Naive B cell (primary cell): ENCODE results near the gene GRM4. TPM values are rescaled to one million over a fixed set of nuclear protein-coding genes. Genes with fewer than 3 reads are reported as not detected.

Experiments
- ATAC-seq, 2 donors: fragments of 150-1000 bp; cut with Tn5 transposase; 2 replicates each; pipeline ENCODE4 v1.10.0; 2021; ENCODE audit warnings: low read depth in 2 of 2, mild to moderate bottlenecking in 2 of 2, moderate library complexity in 2 of 2
- DNase-seq: peaks from one replicate; pipeline ENCODE4 v3.0.0; 2022
- H3K27ac Mint-ChIP-seq, 6 donors: one replicate each; pipeline ENCODE4 v1.8.0; 2020 to 2022; ENCODE audit warnings: mild to moderate bottlenecking in 6 of 6, mixed read lengths in 6 of 6, moderate library complexity in 5 of 6, inconsistent platforms in 2 of 6
- H3K27me3 Mint-ChIP-seq, 3 donors: one replicate each; pipeline ENCODE4 v1.8.0; 2021 to 2022; ENCODE audit warnings: mixed read lengths in 3 of 3, mild to moderate bottlenecking in 1 of 3
- H3K36me3 Mint-ChIP-seq, 2 donors: one replicate each; pipeline ENCODE4 v1.8.0; 2020 to 2022; ENCODE audit warnings: mixed read lengths in 2 of 2, inconsistent platforms in 1 of 2, mild to moderate bottlenecking in 1 of 2
- H3K4me1 Mint-ChIP-seq, 3 donors: one replicate each; pipeline ENCODE4 v1.8.0; 2020 to 2022; ENCODE audit warnings: mixed read lengths in 3 of 3, inconsistent platforms in 1 of 3, mild to moderate bottlenecking in 1 of 3, moderate library complexity in 1 of 3
- H3K4me3 Mint-ChIP-seq, 8 donors: one replicate each; pipeline ENCODE4 v1.8.0; 2020 to 2022; ENCODE audit warnings: mild to moderate bottlenecking in 8 of 8, mixed read lengths in 8 of 8, moderate library complexity in 8 of 8, inconsistent platforms in 2 of 8
- H3K9me3 Mint-ChIP-seq, 7 donors: one replicate each; pipeline ENCODE4 v1.8.0; 2020 to 2022; ENCODE audit warnings: mixed read lengths in 7 of 7, mild to moderate bottlenecking in 5 of 7, inconsistent platforms in 2 of 7, moderate library complexity in 1 of 7
- polyA plus RNA-seq, 6 donors: library from polyadenylated mRNA; unstranded; fragments of 300-500 nt; fragmentation: Illumina TruSeq; gene quantifications; one replicate each; pipeline ENCODE4 v1.2.3, GENCODE V29; 2021; ENCODE audit warnings: low read depth in 6 of 6

The GRM4 gene
- polyA plus RNA-seq, 6 donors from 2014 or later = not detected

DNA sequence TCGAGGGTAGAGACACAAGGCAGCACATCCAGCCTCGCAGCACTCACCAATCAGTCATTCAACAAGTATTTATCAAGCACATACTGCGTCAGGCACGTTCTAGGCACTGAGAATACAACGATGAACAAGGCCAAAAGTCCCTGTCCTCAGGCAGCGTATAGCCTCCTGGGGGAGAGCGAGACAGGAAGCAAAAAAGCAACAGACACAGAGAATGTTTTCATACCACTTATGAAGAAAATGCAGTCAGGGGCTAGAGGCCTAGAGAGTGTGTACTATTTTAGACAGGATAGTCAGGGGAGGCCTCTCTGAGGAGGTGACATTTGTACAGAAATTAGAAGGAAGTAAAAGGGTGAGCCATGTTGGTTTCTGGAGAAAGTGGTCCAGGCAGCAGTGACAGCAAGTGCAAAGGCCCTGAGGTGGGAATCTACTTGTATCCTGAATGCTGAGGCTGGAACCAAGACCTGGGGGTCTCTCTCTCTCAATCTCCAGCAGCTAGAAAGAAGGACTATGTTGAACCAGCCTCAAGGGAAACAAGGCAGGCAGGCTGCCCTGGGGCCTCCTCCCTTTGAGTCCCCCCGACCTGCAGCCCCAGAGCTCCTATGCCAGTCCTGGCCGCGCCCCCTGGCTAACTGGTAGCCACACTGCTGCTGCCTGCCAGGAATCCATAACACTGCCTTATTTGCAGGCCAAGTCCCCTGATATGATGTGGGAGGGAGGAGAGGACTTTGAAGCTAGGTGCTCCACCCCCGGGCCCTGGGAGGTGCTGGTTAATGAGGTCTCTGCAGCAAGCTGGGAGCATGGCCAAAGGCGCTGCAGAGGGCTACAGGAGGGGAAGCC, 151.2 kb downstream of the GRM4 start:
- no peaks in the 10 kb centered on the region for H3K4me1 Mint-ChIP-seq
- peaks cover 24 to 64% (median 46%) of the 10 kb centered on the region in 3 donors for H3K27me3 Mint-ChIP-seq
- DNase-seq (no peak), ATAC-seq (no peak)
- H3K27ac Mint-ChIP-seq = peak overlapping the region in 1 of 6 donors; percentile 70
- H3K4me3 Mint-ChIP-seq = no peak overlapping the region
- peaks cover 0 to 9% of the 10 kb centered on the region in 2 donors for H3K36me3 Mint-ChIP-seq
- H3K9me3 Mint-ChIP-seq = peaks cover 6 to 18% (median 12%) of the 10 kb centered on the region in 7 donors

DNA sequence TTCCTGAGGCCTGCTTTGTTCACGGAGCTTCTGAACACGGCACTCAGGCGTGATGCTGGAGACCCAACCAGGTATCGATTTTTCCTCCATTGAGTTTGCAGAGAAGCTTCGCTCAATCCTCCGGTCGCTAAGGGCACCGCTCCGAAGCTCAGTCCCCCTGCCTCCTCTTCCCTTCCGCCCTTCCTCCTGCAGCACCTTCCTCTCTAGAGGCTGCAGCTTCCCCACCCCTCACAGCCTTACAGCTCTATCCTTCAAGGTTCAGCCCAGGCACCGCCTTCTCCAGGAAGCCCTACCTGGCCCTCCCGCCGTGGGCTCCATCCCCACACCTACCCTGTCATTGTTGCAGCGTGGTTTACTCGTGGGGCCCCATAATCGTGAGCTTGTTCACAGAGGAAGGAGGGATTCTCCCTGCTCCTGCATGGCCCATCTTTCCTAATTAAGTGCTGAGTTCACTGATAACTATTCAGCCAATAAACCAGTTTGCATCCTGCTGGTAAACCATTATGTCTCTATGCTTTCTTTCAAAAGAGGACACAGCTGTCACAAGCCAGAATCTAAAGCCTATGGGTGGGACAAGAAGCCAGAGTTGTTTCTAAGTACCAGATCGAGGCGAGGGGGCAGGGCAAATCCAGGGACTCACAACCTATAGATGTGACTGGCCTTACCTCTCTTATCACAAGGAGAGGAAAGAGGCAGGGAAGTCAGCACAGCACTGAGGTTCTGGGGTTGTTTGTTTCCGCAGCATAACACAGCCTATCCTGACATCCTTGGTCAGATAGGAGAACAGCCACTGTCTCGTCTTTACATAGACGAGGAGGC, 152.0 kb downstream of the GRM4 start:
- Mint-ChIP-seq H3K4me3 (no peak overlapping the region), H3K36me3 (peaks cover 0 to 9% of the 10 kb centered on the region in 2 donors), H3K27me3 (peaks cover 23 to 69% (median 54%) of the 10 kb centered on the region in 3 donors), H3K27ac (peak overlapping the region in 1 of 6 donors; percentile 70), H3K9me3 (peaks cover 6 to 18% (median 12%) of the 10 kb centered on the region in 7 donors), H3K4me1 (no peaks in the 10 kb centered on the region)
- ATAC-seq (no peak), DNase-seq (no peak)

DNA sequence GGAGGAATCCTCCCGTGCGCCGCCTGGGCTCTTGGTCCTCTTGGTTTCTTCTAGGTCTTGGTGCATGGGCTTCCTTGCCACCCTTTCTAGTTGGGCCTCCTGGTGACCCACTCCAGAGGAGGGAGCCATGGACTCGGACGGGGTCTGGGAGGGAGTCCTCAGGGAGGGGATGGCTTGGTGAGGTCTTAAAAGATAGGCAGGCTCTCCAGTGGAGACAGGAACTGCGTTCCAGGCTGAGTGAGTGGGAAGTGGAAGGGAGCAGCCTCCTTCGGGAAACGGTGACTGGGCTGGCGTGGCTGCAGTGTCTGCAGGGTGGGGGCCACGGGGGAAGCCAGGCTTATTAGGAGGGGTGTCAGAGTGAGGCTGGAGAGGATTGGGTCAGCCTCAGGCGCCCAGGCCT, 152.8 kb downstream of the GRM4 start:
- H3K36me3 Mint-ChIP-seq = peaks cover 0 to 9% of the 10 kb centered on the region in 2 donors
- H3K4me1 Mint-ChIP-seq = no peaks in the 10 kb centered on the region
- H3K27me3 Mint-ChIP-seq = peaks cover 19 to 61% (median 60%) of the 10 kb centered on the region in 3 donors
- no peak overlapping the region for H3K27ac Mint-ChIP-seq
- no peak overlapping the region for H3K4me3 Mint-ChIP-seq
- no peak for DNase-seq
- H3K9me3 Mint-ChIP-seq = peaks cover 6 to 18% (median 12%) of the 10 kb centered on the region in 7 donors
- ATAC-seq = no peak

DNA sequence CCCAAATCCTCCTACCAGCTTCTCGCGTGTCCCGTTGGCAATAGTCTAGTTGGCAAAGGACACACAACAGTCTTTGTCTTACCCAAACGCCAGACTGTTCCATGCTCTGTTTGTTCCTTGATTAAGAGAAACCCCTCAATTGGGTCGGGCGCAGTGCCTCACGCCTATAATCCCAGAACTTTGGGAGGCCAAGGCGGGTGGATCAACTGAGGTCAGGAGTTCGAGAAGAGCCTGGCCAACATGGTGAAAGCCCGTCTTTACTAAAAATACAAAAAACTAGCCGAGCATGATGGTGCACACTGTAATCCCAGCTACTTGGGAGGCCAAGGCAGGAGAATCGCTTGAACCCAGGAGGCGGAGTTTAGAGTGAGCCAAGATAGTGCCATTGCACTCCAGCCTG, 153.7 kb downstream of the GRM4 start:
- peaks cover 0 to 14% (median 8%) of the 10 kb centered on the region in 7 donors for H3K9me3 Mint-ChIP-seq
- H3K4me3 Mint-ChIP-seq = no peak overlapping the region
- H3K36me3 Mint-ChIP-seq = peaks cover 0 to 4% of the 10 kb centered on the region in 2 donors
- ATAC-seq (no peak), DNase-seq (no peak)
- H3K4me1 Mint-ChIP-seq = no peaks in the 10 kb centered on the region
- no peak overlapping the region for H3K27ac Mint-ChIP-seq
- H3K27me3 Mint-ChIP-seq = peaks cover 19 to 55% (median 53%) of the 10 kb centered on the region in 3 donors

DNA sequence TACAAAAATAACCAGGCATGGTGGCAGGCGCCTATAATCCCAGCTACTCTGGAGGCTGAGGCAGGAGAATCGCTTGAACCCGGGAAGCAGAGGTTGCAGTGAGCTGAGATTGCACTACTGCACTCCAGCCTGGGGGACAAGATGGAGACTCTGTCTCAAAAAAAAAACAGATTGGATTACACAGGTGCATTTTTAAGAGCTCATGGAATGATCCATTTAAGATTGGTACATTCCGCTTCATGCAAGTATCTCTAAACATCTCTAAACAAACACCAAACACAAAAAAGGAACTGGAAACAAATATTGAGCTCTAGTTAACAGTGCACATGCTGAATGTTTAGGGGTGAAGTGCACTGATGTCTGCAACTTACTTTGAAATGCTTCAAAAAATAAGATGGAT, 154.3 kb downstream of the GRM4 start:
- Mint-ChIP-seq H3K27ac (no peak overlapping the region), H3K4me1 (no peaks in the 10 kb centered on the region), H3K9me3 (peaks cover 0 to 9% (median 2%) of the 10 kb centered on the region in 7 donors), H3K36me3 (no peaks in the 10 kb centered on the region), H3K4me3 (no peak overlapping the region), H3K27me3 (peaks cover 15 to 50% (median 47%) of the 10 kb centered on the region in 3 donors)
- no peak for DNase-seq
- ATAC-seq = no peak

DNA sequence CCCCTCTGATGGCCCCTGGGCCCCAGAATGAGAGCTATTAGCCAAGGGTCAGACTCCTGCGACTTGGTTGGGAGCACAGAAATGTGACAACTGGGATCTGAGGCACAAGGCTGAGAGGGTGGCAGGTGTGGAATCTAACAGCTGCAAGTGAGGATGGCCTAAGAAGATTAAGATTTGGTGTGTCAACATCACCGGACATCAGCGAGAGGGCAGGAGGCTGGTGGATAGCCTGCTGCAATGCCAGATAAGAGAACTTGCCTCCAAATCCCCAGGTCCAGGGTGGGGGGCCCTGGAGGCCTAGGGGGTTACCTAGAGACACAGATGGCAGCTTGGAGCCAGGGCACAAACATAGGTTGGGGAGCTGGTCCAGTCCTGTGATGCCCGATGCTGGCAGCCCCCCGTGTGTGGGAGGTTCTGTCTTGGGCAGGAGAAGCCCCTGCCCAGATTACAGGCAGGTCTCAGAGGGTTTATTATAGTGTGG, 155.8 kb downstream of the GRM4 start:
- Mint-ChIP-seq H3K9me3 (peaks cover 0 to 8% (median 2%) of the 10 kb centered on the region in 7 donors), H3K4me3 (no peak overlapping the region), H3K4me1 (no peaks in the 10 kb centered on the region), H3K27ac (no peak overlapping the region), H3K36me3 (no peaks in the 10 kb centered on the region), H3K27me3 (peaks cover 8 to 44% (median 39%) of the 10 kb centered on the region in 3 donors)
- DNase-seq (no peak), ATAC-seq (no peak)

DNA sequence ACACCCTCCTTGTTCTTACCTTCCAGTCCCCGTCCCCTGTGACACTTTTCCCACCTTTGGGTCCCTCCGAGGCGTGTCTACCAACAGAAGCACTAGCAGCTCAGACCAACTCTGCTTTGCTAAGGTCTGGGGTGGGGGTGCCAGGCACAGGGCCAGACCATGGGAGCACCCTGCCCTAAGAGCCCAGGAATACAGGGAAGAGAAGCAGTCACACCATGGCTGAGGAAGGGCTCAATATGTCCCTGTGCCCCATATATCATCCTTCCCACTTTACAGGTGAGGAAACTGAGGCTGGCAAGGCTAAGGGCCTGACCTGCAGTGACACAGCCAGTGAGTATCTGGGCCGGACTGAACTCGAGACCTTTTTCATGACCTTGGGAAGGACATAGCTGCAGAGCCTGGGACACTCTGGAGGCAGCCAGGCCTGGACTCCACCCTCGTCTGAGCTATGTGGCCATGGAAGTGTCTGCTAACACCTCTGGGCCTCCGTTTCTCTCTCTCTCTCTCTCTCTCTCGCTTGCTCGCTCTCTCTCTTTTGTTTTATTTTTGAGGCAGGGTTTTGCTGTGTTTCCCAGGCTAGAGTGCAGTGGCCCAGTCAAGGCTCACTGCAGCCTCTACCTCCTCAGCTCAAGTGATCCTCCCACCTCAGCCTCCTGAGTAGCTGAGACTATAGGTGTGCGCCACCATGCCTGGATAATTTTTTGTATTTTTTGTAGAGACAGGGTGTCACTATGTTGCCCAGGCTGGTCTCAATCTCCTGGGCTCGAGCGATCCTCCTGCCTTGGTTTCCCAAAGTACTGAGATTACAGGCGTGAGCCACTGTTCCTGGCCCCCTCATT, 156.7 kb downstream of the GRM4 start:
- ATAC-seq = no peak
- DNase-seq = no peak
- Mint-ChIP-seq H3K4me3 (peak overlapping the region in 1 of 8 donors; percentile 64), H3K27me3 (peaks cover 8 to 45% (median 39%) of the 10 kb centered on the region in 3 donors), H3K9me3 (peaks cover 0 to 4% (median 0%) of the 10 kb centered on the region in 7 donors), H3K36me3 (no peaks in the 10 kb centered on the region), H3K27ac (no peak overlapping the region), H3K4me1 (no peaks in the 10 kb centered on the region)

DNA sequence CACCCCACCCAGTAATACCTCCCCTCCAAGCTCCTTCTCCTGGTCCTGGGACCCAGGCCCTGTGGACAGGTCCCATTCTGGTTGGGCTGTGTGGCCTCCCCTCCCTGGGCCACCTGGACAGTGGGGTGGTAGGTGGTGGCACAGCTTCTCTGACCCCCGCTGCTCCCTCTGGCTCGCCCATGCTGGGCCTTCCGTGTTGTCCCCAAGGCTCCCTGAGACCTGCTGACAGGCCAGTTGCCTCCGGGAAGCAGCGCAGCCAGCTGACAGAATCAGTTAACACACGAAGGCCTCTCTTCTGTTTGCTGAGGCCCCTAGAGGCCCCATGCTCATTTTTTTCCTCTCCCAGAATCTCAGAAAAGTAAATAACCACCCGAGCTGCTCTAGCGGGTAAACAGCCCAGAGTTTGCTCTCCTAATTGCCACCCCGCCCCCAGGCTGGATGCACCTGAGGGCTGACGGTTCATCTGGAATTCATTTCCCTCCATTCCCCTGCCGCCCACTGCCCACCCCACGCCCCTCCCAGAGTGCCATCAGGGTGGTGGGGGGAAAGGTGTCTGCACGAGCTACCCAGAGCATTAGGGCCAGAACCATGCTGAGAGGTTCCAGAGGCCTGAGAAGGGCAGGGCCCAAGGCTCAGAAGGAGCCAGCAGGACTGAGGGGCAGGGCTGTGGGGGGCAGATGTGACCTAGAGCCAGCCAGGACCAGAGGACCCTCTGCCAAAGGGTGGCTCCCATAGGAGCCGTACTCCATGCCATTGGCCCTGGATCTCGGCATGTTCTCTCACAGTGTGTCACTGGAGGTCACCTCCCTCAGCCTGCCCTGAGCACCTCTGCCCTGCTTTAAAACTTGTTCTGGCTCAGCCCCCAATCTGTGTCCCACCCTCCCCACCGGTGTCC, 157.5 kb downstream of the GRM4 start:
- ATAC-seq (no peak), DNase-seq (no peak)
- H3K4me1 Mint-ChIP-seq = peaks cover 0 to 2% (median under 1%) of the 10 kb centered on the region in 3 donors
- peaks cover 0 to 4% (median 0%) of the 10 kb centered on the region in 7 donors for H3K9me3 Mint-ChIP-seq
- no peak overlapping the region for H3K27ac Mint-ChIP-seq
- peaks cover 8 to 45% (median 39%) of the 10 kb centered on the region in 3 donors for H3K27me3 Mint-ChIP-seq
- no peaks in the 10 kb centered on the region for H3K36me3 Mint-ChIP-seq
- H3K4me3 Mint-ChIP-seq = no peak overlapping the region

DNA sequence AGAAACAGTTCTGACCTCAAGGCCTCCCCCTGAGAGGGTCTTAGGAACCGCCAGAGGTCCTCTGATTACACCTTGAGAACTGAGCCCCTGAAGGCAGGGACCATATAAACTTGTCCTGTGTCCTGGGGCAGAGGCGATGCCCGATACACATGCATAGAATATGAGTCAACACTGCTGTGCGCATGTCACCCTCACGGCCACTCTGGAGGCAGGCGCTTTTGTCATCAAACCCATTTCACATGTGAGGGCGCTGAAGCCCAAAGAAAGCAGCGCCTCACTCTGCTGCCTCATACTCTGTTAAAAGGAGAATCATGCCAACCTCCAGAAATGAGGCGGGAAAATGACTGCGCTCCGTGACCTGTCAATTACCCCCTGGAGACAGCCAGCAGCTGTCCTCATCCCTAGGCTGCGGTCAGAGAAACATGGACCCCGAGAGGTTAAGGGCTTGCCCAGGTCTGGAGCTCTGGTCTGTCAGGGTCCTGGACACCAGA, 158.3 kb downstream of the GRM4 start:
- DNase-seq (no peak), ATAC-seq (no peak)
- H3K4me1 Mint-ChIP-seq = peaks cover 0 to 4% (median 4%) of the 10 kb centered on the region in 3 donors
- peaks cover 0 to 4% (median 0%) of the 10 kb centered on the region in 7 donors for H3K9me3 Mint-ChIP-seq
- H3K4me3 Mint-ChIP-seq = no peak overlapping the region
- no peak overlapping the region for H3K27ac Mint-ChIP-seq
- peaks cover 8 to 41% (median 35%) of the 10 kb centered on the region in 3 donors for H3K27me3 Mint-ChIP-seq
- H3K36me3 Mint-ChIP-seq = no peaks in the 10 kb centered on the region

DNA sequence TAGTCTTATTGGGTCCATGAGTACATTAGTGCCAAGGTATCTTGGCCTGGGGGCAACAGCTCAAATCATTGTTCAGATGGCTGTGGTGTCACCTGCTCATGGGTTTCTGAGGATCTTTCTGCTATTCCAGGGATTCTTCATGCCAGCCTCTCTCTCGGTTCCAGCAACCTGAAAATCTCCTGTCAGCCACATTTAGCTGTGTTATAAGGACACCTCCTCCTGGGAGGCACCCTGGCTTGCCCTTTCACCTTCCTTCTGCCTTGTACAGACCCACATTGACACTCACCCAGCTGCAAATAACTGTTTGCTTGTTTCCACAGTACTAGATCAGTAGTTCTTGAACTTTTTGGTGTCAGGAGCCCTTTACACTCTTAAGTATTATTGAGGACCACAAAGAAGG, 159.9 kb downstream of the GRM4 start:
- no peak for ATAC-seq
- peaks cover 0 to 4% (median 4%) of the 10 kb centered on the region in 3 donors for H3K4me1 Mint-ChIP-seq
- H3K36me3 Mint-ChIP-seq = no peaks in the 10 kb centered on the region

DNA sequence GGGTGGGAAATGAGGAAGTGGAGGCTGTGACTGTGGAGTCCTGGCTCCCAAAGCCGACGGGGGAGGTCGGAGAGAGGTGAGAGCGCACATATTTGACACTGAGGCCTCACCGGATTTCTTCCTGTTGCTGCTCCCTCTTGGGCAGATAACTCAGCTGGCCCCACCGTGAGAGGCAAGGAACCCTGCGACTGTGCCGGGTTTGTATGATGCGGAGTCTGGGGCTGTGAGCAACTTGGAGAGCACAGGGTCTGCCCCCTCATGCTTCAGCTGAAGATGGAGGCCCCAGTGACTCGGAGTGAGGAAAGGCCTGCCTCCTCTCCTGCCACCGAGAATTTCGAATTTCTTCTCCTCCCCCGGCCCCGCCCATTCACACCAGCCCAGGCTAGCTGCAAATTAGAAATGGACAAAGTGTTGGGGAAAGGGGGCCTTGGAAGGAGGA, 160.6 kb downstream of the GRM4 start:
- H3K4me3 Mint-ChIP-seq = no peak overlapping the region
- no peak for ATAC-seq
- peaks cover 0 to 2% (median 0%) of the 10 kb centered on the region in 7 donors for H3K9me3 Mint-ChIP-seq
- peaks cover 3 to 42% (median 29%) of the 10 kb centered on the region in 3 donors for H3K27me3 Mint-ChIP-seq
- peaks cover 0 to 4% (median 4%) of the 10 kb centered on the region in 3 donors for H3K4me1 Mint-ChIP-seq
- no peak for DNase-seq
- no peak overlapping the region for H3K27ac Mint-ChIP-seq
- no peaks in the 10 kb centered on the region for H3K36me3 Mint-ChIP-seq

More for the DNA sequence above, 159.9 kb downstream of the GRM4 start:
- DNase-seq = no peak
- Mint-ChIP-seq H3K4me3 (no peak overlapping the region), H3K27me3 (peaks cover 7 to 40% (median 31%) of the 10 kb centered on the region in 3 donors), H3K27ac (no peak overlapping the region), H3K9me3 (peaks cover 0 to 2% (median 0%) of the 10 kb centered on the region in 7 donors)
